ENCODE measurements around the gene HYLS1. TPM values are rescaled to one million over a fixed set of nuclear protein-coding genes. Genes with fewer than 3 reads are reported as not detected.

Gene HYLS1
- total RNA-seq, 1 donor from 2014 or later, result 3.2 TPM

DNA sequence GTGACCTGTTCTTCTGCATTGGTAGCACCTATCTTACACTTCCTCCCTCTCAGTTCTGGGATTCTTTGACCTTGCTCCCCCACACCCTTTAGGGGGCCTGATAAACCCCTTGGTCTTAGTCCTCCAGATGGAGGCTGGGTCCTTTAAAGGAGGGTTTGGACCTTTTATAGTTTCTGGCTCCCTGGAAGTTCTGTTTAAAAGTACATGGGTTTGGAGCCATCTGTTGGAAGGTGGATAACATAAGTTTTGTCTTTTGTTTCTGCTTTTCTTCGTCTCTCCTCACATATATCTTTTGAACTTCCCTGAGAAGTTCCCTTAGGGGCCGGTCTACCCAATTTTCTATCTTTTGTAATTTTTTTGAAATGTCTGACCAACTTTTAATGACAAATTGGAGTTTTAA is 17.9 kb upstream of the HYLS1 start:
- no peaks in the 10 kb centered on the region for H3K36me3 ChIP-seq
- no peak for DNase-seq
- intact Hi-C loops (cut with DNase I), result no loop called here
- TF ChIP-seq, protein P1, sequence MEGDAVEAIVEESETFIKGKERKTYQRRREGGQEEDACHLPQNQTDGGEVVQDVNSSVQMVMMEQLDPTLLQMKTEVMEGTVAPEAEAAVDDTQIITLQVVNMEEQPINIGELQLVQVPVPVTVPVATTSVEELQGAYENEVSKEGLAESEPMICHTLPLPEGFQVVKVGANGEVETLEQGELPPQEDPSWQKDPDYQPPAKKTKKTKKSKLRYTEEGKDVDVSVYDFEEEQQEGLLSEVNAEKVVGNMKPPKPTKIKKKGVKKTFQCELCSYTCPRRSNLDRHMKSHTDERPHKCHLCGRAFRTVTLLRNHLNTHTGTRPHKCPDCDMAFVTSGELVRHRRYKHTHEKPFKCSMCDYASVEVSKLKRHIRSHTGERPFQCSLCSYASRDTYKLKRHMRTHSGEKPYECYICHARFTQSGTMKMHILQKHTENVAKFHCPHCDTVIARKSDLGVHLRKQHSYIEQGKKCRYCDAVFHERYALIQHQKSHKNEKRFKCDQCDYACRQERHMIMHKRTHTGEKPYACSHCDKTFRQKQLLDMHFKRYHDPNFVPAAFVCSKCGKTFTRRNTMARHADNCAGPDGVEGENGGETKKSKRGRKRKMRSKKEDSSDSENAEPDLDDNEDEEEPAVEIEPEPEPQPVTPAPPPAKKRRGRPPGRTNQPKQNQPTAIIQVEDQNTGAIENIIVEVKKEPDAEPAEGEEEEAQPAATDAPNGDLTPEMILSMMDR (IDR thresholded peaks at IDR 0.05), result no peak
- H3K9me3 ChIP-seq, result no peaks in the 10 kb centered on the region
- H3K27ac ChIP-seq, result no peak overlapping the region
- no peak for ATAC-seq
- no peaks in the 10 kb centered on the region for H3K4me1 ChIP-seq
- H3K27me3 ChIP-seq, result no peaks in the 10 kb centered on the region
- H3K4me3 ChIP-seq, result no peak overlapping the region

DNA sequence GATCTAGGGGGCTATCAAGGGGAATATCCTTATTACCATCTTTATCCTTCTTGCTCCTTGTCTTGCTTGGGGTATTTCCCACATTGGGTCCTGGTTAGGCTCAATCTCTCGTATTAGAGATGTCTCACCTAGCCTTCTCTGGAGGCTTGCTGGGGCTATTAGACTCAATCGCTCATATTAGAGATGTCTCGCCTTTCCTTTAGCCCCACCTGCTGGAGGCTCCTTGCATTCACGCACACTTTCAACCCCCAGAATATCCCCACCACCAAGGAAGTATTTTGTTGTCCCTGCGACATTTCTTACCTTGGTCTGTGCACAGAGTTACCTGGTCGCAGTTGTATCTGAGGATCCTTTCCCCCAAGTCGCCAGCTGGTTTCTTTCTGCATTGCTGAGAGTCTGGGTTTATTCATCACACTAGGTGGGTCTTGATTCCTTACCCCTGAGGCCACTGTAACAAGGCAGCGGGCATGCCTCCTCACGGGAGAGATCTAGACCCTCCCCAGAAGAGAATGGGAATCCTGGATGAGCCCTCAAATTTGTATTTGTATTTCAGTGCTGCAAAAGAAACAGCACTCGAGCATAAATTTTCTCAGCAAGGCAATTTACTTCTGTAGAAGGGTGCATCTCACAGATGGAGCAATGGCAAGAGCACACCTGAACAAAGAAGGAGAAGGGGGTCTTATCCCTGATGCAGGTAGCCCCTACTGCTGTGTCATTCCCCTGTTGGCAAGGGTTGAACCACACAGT is 15.9 kb upstream of the HYLS1 start:
- no peak for DNase-seq
- intact Hi-C loops (cut with DNase I), result no loop called here
- TF ChIP-seq, protein P1 (IDR thresholded peaks at IDR 0.05), result peak; percentile 59
- H3K4me1 ChIP-seq, result no peaks in the 10 kb centered on the region
- H3K27me3 ChIP-seq, result no peaks in the 10 kb centered on the region
- no peak overlapping the region for H3K4me3 ChIP-seq
- H3K36me3 ChIP-seq, result no peaks in the 10 kb centered on the region
- ATAC-seq, result peak; percentile 78
- H3K9me3 ChIP-seq, result no peaks in the 10 kb centered on the region
- no peak overlapping the region for H3K27ac ChIP-seq

DNA sequence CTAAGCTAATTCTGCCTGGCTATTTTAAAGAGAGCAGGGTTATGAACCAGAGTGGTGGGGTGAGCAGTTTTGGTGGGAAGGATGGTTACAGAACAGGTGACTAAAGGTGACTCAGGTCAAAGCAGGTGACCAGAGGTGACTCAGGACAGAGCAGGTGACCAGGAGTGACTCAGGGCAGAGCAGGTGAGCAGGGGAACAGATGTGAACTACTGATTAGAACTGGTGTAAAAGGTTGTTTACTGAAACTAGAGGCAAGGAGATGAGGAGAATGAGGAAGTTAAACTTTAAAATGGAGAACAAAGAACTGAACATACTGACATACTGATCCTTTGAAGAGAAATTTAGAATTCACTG is 15.4 kb upstream of the HYLS1 start:
- Histone ChIP-seq H3K27me3 (no peaks in the 10 kb centered on the region), H3K4me3 (no peak overlapping the region), H3K9me3 (no peaks in the 10 kb centered on the region), H3K27ac (no peak overlapping the region), H3K36me3 (no peaks in the 10 kb centered on the region), H3K4me1 (no peaks in the 10 kb centered on the region)
- intact Hi-C loops (cut with DNase I), result no loop called here
- DNase-seq (no peak), ATAC-seq (no peak)
- TF ChIP-seq, protein P1 (IDR thresholded peaks at IDR 0.05), result no peak

DNA sequence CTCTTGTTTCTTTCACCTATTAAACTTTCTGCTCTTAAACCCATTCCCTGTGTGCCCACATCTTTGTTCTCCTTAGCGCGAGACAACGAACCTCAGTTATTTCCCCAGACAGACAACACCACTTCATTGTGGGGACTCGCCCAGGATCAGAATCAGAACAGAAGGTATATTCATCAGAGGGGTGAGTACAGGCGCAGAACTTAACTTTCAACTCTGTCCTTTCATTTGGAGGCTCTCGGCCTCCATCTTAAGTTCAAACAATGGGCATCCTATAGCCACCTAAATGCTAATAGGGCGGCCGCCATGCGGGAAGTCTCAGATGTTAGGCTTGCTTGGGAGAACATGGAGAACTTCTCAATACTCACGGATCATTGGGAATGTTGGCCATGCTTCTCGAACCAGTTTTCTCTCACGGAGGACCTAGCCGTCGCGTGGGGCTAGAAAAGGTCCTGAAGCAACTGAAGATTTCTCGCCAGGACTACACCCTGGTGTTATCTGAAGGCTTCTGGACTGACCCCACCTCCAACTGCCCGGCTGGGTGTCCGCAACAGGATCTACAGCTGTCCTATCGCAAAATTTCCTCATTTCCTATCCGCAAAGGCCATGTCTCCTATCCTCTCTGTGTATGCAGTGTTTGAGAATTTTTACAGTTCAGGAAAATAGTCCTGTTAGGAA is 13.4 kb upstream of the HYLS1 start:
- no peaks in the 10 kb centered on the region for H3K4me1 ChIP-seq
- H3K9me3 ChIP-seq, result no peaks in the 10 kb centered on the region
- H3K27me3 ChIP-seq, result no peaks in the 10 kb centered on the region
- TF ChIP-seq, protein P1 (IDR thresholded peaks at IDR 0.05), result no peak
- intact Hi-C loops (cut with DNase I), result no loop called here
- ATAC-seq (no peak), DNase-seq (no peak)
- no peak overlapping the region for H3K27ac ChIP-seq
- H3K4me3 ChIP-seq, result no peak overlapping the region
- H3K36me3 ChIP-seq, result no peaks in the 10 kb centered on the region

DNA sequence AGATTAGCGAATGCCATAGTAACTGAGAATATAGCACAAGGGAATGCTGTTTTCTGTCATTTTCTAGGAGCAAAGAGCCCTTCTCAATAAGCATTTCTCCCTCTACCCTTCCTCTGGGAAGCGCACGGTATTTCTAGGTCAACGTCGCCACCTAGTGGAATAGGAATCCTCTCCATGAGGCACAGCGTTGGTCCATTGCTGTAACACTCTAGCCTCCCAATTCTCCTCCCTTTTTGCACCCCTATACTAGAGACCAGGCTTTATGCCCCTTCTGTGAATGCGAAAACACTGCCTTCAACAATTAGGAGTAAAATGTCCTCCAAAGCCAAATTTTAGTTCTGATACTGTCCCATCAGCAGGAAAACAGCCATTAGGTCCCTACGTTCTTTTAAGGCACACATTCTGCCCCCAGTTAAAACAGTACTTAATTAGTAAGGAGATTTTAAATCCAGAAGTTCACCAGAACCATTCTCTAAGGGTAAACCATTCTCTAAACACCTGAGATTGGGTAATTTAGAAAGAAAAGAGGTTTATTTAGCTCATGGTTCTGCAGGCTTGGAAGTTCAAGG is 12.8 kb upstream of the HYLS1 start:
- H3K4me1 ChIP-seq, result no peaks in the 10 kb centered on the region
- no peak for DNase-seq

More for the DNA sequence above, 12.8 kb upstream of the HYLS1 start:
- TF ChIP-seq, protein P1 (IDR thresholded peaks at IDR 0.05), result peak; percentile 82
- H3K27me3 ChIP-seq, result no peaks in the 10 kb centered on the region
- H3K36me3 ChIP-seq, result no peaks in the 10 kb centered on the region
- no peak overlapping the region for H3K27ac ChIP-seq
- no peaks in the 10 kb centered on the region for H3K9me3 ChIP-seq
- H3K4me3 ChIP-seq, result no peak overlapping the region
- intact Hi-C loops (cut with DNase I), result no loop called here
- ATAC-seq, result peak; percentile 94

Measured in upper lobe of right lung (tissue), 1 donor.